ENCODE data around the gene TBC1D2B.
A peak's percentile ranks its signal among the peaks of the same experiment; 100 is the strongest.

Gene TBC1D2B

GRCh38 chr15:78084449-78084750 is 6.9 kb upstream of the TBC1D2B start:
- TF ChIP-seq ZNF175 (tag by site-specific recombination; IDR thresholded peaks at IDR 0.05) (no peak), ZNF280C (tag by site-specific recombination; IDR thresholded peaks at IDR 0.05) (no peak), GLI2 (tag by site-specific recombination; IDR thresholded peaks at IDR 0.05; ENCODE audit: borderline replicate concordance, low read depth) (no peak), FEZF1 (tag by site-specific recombination; IDR thresholded peaks at IDR 0.05) (no peak), ZNF280D (tag by site-specific recombination; IDR thresholded peaks at IDR 0.05) (no peak)
- H3K27ac ChIP-seq (ENCODE audit: extremely low read depth, low read depth, low read length), result no peak overlapping the region
- CTCF ChIA-PET, result interaction anchor here (1.4 kb wide), 1 partner anchor 118 kb away, joined by 3 read pairs; no protein-coding TSS in a partner anchor

GRCh38 chr15:78083687-78084448 is 6.4 kb upstream of the TBC1D2B start:
- ChIA-PET CTCF (interaction anchor here (1.4 to 1.8 kb wide), 2 partner anchors 25 to 117 kb away, joined by 3 to 5 read pairs; no protein-coding TSS in a partner anchor), POLR2A (no interaction called here)
- TF ChIP-seq ZNF239 (tag by site-specific recombination; IDR thresholded peaks at IDR 0.05) (no peak), ZNF169 (tag by site-specific recombination; IDR thresholded peaks at IDR 0.05) (no peak), SCRT2 (tag by site-specific recombination; IDR thresholded peaks at IDR 0.05) (peak; percentile 25; the same call in 1 of the 2 replicates)
- H3K4me3 ChIP-seq (ENCODE audit: low read depth, low read length), result no peak overlapping the region
- H3K4me1 ChIP-seq (ENCODE audit: control insufficient read depth, insufficient read depth, low read length), result no peaks in the 10 kb centered on the region
- H3K27ac ChIP-seq (ENCODE audit: extremely low read depth, low read depth, low read length), result no peak overlapping the region
- no peaks in the 10 kb centered on the region for H3K36me3 ChIP-seq (ENCODE audit: control insufficient read depth in 2 of 2, insufficient read depth in 1 of 2, low read length in 2 of 2)
- no peaks in the 10 kb centered on the region for H3K9me3 ChIP-seq (ENCODE audit: control insufficient read depth, insufficient read depth, low read depth, low read length)

More at GRCh38 chr15:78084449-78084750, 6.9 kb upstream of the TBC1D2B start:
- H3K4me3 ChIP-seq (ENCODE audit: low read depth, low read length), result no peak overlapping the region
- H3K4me1 ChIP-seq (ENCODE audit: control insufficient read depth, insufficient read depth, low read length), result no peaks in the 10 kb centered on the region
- POLR2A ChIA-PET, result no interaction called here
- H3K9me3 ChIP-seq (ENCODE audit: control insufficient read depth, insufficient read depth, low read depth, low read length), result no peaks in the 10 kb centered on the region
- H3K36me3 ChIP-seq (ENCODE audit: control insufficient read depth in 2 of 2, insufficient read depth in 1 of 2, low read length in 2 of 2), result no peaks in the 10 kb centered on the region

GRCh38 chr15:78083186-78083585 is 5.7 kb upstream of the TBC1D2B start:
- Histone ChIP-seq H3K4me1 (ENCODE audit: control insufficient read depth, insufficient read depth, low read length) (no peaks in the 10 kb centered on the region), H3K36me3 (ENCODE audit: control insufficient read depth in 2 of 2, insufficient read depth in 1 of 2, low read length in 2 of 2) (no peaks in the 10 kb centered on the region), H3K9me3 (ENCODE audit: control insufficient read depth, insufficient read depth, low read depth, low read length) (no peaks in the 10 kb centered on the region), H3K4me3 (ENCODE audit: low read depth, low read length) (no peak overlapping the region), H3K27ac (ENCODE audit: extremely low read depth, low read depth, low read length) (no peak overlapping the region)
- POLR2A ChIA-PET, result no interaction called here
- CTCF ChIA-PET, result interaction anchor here (0.7 to 1.8 kb wide), 5 partner anchors 25 to 428 kb away, joined by 3 to 5 read pairs (median 3); no protein-coding TSS in a partner anchor
- no peak for TF ChIP-seq BCL6B (tag by site-specific recombination; IDR thresholded peaks at IDR 0.05)
- TF ChIP-seq BCL11B (tag by site-specific recombination; IDR thresholded peaks at IDR 0.05; ENCODE audit: low read depth), result no peak
- no peak for TF ChIP-seq GFI1B (tag by site-specific recombination; IDR thresholded peaks at IDR 0.05)
- TF ChIP-seq ZNF121 (tag by site-specific recombination; IDR thresholded peaks at IDR 0.05), result no peak
- TF ChIP-seq ZNF138 (tag by site-specific recombination; IDR thresholded peaks at IDR 0.05; ENCODE audit: borderline replicate concordance), result no peak
- no peak for TF ChIP-seq ZNF26 (tag by site-specific recombination; IDR thresholded peaks at IDR 0.05)
- no peak for TF ChIP-seq ZNF596 (tag by site-specific recombination; IDR thresholded peaks at IDR 0.05)
- no peak for TF ChIP-seq ZNF2 (tag by site-specific recombination; IDR thresholded peaks at IDR 0.05)
- no peak for TF ChIP-seq FEZF1 (tag by site-specific recombination; IDR thresholded peaks at IDR 0.05)
- TF ChIP-seq TSHZ1 (tag by site-specific recombination; IDR thresholded peaks at IDR 0.05; ENCODE audit: borderline replicate concordance), result no peak
- no peak for TF ChIP-seq GLIS2 (tag by site-specific recombination; IDR thresholded peaks at IDR 0.05)
- TF ChIP-seq GLI2 (tag by site-specific recombination; IDR thresholded peaks at IDR 0.05; ENCODE audit: borderline replicate concordance, low read depth), result no peak

All from HEK293 (cell line).